GM12801 (cell line): ENCODE results near the gene KRTAP1-1.
"Not testable (repeated sequence)": the region's sequence is repeated elsewhere in the genome, so short reads cannot be mapped to it uniquely, and the experiment has no call there.

Experiments used
- TF ChIP-seq, protein P1 (sequence below): IDR thresholded peaks from one replicate; pipeline ENCODE4 v1.5.1; 2011; ENCODE audit warnings: control low read depth; ENCODE audit not compliant: insufficient read length; ENCODE audit errors: extremely low read depth

The KRTAP1-1 gene, protein sequence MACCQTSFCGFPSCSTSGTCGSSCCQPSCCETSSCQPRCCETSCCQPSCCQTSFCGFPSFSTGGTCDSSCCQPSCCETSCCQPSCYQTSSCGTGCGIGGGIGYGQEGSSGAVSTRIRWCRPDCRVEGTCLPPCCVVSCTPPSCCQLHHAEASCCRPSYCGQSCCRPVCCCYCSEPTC

DNA sequence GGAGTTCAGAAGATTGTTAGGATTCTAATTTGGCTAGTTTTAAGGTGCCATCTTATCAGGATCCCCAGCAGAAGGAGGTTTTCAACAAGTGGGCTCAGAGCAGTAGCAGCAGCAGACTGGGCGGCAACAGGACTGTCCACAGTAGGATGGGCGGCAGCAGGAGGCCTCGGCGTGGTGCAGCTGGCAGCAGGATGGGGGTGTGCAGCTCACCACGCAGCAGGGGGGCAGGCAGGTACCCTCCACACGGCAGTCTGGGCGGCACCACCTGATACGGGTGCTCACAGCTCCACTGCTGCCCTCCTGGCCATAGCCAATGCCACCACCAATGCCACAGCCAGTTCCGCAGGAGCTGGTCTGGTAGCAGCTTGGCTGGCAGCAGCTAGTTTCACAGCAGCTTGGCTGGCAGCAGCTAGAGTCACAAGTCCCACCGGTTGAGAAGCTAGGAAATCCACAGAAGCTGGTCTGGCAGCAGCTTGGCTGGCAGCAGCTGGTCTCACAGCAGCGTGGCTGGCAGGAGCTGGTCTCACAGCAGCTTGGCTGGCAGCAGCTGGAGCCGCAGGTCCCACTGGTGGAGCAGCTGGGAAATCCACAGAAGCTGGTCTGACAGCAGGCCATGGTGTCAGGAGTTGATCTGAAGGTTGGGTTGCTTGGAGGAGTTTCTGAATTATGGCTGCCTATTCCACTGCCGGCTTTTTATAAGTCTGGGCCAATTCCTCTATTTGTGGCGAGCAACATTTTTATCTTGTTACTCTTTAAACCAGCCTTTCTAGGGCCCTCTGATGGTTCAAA lies at the start of gene KRTAP1-1:
Gene KRTAP1-1, minus strand, starts transcription at position 668 of the 789 bp plus-strand sequence. Its CDS starts 53 bp downstream, at position 615.
- TF ChIP-seq, protein P1, sequence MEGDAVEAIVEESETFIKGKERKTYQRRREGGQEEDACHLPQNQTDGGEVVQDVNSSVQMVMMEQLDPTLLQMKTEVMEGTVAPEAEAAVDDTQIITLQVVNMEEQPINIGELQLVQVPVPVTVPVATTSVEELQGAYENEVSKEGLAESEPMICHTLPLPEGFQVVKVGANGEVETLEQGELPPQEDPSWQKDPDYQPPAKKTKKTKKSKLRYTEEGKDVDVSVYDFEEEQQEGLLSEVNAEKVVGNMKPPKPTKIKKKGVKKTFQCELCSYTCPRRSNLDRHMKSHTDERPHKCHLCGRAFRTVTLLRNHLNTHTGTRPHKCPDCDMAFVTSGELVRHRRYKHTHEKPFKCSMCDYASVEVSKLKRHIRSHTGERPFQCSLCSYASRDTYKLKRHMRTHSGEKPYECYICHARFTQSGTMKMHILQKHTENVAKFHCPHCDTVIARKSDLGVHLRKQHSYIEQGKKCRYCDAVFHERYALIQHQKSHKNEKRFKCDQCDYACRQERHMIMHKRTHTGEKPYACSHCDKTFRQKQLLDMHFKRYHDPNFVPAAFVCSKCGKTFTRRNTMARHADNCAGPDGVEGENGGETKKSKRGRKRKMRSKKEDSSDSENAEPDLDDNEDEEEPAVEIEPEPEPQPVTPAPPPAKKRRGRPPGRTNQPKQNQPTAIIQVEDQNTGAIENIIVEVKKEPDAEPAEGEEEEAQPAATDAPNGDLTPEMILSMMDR, result not testable (repeated sequence)

DNA sequence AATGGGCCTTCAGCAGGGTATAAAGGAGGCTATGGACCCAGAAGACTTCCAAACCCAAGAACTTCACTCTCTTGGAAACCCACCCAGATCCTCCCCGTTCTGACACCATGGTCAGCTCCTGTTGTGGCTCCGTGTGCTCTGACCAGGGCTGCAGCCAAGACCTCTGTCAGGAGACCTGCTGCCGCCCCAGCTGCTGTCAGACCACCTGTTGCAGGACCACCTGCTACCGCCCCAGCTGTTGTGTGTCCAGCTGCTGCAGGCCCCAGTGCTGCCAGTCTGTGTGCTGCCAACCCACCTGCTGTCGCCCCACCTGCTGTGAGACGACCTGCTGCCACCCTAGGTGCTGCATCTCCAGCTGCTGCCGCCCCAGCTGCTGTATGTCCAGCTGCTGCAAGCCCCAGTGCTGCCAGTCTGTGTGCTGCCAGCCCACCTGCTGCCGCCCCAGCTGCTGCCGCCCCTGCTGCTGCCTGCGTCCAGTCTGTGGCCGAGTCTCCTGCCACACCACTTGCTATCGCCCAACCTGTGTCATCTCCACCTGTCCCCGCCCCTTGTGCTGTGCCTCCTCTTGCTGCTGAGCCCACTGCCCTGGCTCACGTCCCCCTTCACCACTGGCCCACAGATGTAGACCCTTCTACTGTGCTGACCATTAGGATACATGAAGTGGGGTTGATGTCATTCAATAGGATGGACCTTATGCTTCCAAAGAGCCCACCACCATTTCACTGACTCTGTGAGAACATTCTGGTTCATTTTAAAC lies 43.0 kb upstream of the KRTAP1-1 start, which contains the start of gene KRTAP4-7:
Gene KRTAP4-7, plus strand, starts transcription at position 51 of the 757 bp plus-strand sequence. Its CDS starts 57 bp downstream, at position 108.
- TF ChIP-seq, protein P1, result not testable (repeated sequence)

DNA sequence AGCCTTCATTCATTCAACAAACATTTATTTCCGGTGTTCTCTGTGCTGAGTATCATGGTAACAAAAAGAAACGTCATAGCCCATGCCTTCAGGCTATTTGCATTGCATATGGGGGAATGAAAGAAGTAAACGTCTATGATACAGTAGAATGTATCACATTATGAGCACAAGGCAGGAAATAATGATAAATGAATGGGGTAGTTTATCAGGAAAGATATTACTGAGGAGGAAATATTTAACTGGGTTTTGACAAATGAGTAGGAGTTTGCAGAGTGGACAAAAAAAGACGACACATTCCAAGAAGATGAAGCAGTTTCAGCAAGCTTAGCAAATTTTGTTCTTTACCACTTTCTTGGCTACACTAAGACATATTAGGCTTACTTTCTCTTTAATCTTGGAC lies 41.4 kb upstream of the KRTAP1-1 start:
- TF ChIP-seq, protein P1, result no peak

DNA sequence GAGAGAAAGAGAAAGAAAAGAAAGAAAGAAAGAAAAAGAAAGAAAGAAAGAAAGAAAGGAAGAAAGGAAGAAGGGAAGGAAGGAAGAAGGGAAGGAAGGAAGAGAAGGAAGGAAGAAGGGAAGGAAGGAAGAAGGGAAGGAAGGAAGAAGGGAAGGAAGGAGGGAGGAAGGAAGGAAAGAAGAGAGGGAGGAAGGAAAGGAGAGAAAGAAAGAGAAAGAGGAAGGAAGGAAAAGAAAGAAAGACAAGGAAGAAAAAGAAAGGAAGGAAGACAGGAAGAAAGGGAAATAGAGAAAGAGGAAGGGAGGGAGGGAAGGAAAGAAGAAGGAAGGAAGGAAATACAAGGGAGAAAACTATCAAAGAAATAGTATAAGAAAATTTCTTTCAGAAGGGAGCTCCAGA lies 35.5 kb upstream of the KRTAP1-1 start:
- TF ChIP-seq, protein P1, result no peak

DNA sequence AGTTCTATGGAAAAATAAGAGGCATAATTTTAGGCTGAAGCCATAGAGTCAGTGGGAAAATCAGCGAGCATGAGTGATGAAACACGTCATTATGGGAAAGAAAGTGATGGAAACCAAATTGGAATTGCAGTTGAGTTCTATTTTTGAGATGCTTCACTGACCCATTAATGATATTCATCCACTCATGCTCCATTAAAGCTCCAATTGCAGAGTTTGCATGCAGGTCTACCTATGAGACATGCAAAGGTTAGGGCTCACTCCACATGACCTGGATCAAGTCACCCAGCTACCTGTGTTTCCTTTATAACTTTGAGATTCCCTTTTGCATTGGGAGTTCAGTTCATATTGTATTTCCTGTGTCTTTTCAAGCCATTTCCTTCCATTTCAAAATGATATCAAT lies 32.4 kb upstream of the KRTAP1-1 start:
- TF ChIP-seq, protein P1, result no peak

DNA sequence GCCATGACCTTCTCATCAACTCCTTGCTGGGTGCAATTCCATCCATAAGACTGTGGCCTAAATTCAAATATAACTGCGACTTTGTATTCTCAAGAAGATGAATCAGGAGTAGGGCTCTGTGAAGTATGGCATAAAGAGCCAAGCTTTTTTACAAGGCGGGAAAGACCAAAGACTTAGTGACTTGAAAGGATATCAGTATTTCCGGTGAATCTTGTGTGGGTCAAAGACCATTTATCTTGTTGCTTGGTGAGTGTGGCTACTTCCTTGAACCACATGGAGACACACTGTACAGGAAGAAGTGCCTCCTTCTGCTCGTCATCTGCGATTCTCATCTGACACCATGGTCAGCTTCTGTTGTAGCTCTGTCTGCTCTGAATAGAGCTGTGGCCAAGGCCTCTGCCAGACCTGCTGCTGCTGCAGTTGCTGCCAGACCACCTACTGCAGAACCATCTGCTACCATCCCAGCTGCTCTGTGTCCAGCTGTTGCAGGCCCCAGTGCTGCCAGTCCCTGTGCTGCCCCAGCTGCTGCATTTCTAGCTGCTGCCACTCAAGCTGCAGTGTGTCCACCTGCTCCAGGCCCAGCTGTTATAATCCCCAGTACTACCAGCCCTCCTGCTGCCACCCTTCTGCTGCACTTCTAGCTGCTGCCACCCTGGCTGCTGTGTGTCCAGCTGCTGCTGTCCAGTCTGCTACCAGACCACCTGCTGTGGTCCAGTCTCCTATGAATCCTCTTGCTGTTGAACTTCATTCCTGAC lies 30.5 kb upstream of the KRTAP1-1 start:
- TF ChIP-seq, protein P1, result no peak
